BLaER1 (cell line): Measurements from ENCODE around the gene GIMAP7.

ENCODE experiments used
- H3K27ac ChIP-seq: shearing (Covaris generic); formaldehyde crosslinking; 2 replicates; pipeline ENCODE4 v1.8.1; 2022
- H3K27me3 ChIP-seq: shearing (Covaris generic); formaldehyde crosslinking; 2 replicates; pipeline ENCODE4 v1.8.1; 2022
- H3K36me3 ChIP-seq: shearing (Covaris generic); formaldehyde crosslinking; 2 replicates; pipeline ENCODE4 v1.8.1; 2022
- H3K4me1 ChIP-seq: shearing (Covaris generic); formaldehyde crosslinking; 2 replicates; pipeline ENCODE4 v1.8.1; 2022
- H3K4me2 ChIP-seq: shearing (Covaris generic); formaldehyde crosslinking; 2 replicates; pipeline ENCODE4 v1.8.1; 2022
- H3K4me3 ChIP-seq: shearing (Covaris generic); formaldehyde crosslinking; 2 replicates; pipeline ENCODE4 v1.8.1; 2022
- H3K9ac ChIP-seq: shearing (Covaris generic); formaldehyde crosslinking; 2 replicates; pipeline ENCODE4 v1.8.1; 2022
- H3K9me3 ChIP-seq: shearing (Covaris generic); formaldehyde crosslinking; 2 replicates; pipeline ENCODE4 v1.8.1; 2022
- H4K20me1 ChIP-seq: shearing (Covaris generic); formaldehyde crosslinking; 2 replicates; pipeline ENCODE4 v1.8.1; 2022
- Cebpa-rat ChIP-seq: shearing (Covaris generic); IDR thresholded peaks from 2 replicates; pipeline ENCODE4 v1.8.1; 2022

Gene GIMAP7

GRCh38 chr7:150567871-150568301, 53.2 kb downstream of the GIMAP7 start:
- H3K9ac ChIP-seq = no peak overlapping the region
- H3K27me3 ChIP-seq = no peaks in the 10 kb centered on the region
- no peaks in the 10 kb centered on the region for H3K36me3 ChIP-seq
- peak overlapping the region; percentile 56; the same call in 1 of the 2 replicates for H3K4me2 ChIP-seq
- no peaks in the 10 kb centered on the region for H3K9me3 ChIP-seq
- peaks cover 10% of the 10 kb centered on the region for H3K4me1 ChIP-seq
- no peak overlapping the region for H3K27ac ChIP-seq
- H3K4me3 ChIP-seq = no peak overlapping the region
- no peaks in the 10 kb centered on the region for H4K20me1 ChIP-seq
- no peak for TF ChIP-seq Cebpa-rat

- Histone ChIP-seq H3K4me2 (no peak overlapping the region), H3K27ac (no peak overlapping the region), H3K9me3 (no peaks in the 10 kb centered on the region), H3K4me1 (peaks cover 10% of the 10 kb centered on the region), H3K4me3 (no peak overlapping the region), H4K20me1 (no peaks in the 10 kb centered on the region), H3K36me3 (no peaks in the 10 kb centered on the region), H3K9ac (no peak overlapping the region), H3K27me3 (no peaks in the 10 kb centered on the region)
- no peak for TF ChIP-seq Cebpa-rat
These were observed 54.0 kb downstream of the GIMAP7 start for GRCh38 chr7:150568714-150569113.

- Histone ChIP-seq H3K4me1 (peaks cover 10% of the 10 kb centered on the region), H3K27ac (no peak overlapping the region), H3K9ac (no peak overlapping the region), H3K4me2 (no peak overlapping the region), H3K4me3 (no peak overlapping the region), H3K27me3 (no peaks in the 10 kb centered on the region), H4K20me1 (no peaks in the 10 kb centered on the region), H3K9me3 (no peaks in the 10 kb centered on the region), H3K36me3 (no peaks in the 10 kb centered on the region)
- no peak for TF ChIP-seq Cebpa-rat
These were observed 54.7 kb downstream of the GIMAP7 start for GRCh38 chr7:150569245-150569955.
